ENCODE data around the gene DAGLA. TPM values are rescaled to one million over a fixed set of nuclear protein-coding genes. Genes with fewer than 3 reads are reported as not detected.

The DAGLA gene
- total and polyA plus RNA-seq, 2 of the 13 experiments (the other 11 are each of a cell fraction or from before 2014, with no cell fraction given) = 2.6 to 3.9 TPM

DNA sequence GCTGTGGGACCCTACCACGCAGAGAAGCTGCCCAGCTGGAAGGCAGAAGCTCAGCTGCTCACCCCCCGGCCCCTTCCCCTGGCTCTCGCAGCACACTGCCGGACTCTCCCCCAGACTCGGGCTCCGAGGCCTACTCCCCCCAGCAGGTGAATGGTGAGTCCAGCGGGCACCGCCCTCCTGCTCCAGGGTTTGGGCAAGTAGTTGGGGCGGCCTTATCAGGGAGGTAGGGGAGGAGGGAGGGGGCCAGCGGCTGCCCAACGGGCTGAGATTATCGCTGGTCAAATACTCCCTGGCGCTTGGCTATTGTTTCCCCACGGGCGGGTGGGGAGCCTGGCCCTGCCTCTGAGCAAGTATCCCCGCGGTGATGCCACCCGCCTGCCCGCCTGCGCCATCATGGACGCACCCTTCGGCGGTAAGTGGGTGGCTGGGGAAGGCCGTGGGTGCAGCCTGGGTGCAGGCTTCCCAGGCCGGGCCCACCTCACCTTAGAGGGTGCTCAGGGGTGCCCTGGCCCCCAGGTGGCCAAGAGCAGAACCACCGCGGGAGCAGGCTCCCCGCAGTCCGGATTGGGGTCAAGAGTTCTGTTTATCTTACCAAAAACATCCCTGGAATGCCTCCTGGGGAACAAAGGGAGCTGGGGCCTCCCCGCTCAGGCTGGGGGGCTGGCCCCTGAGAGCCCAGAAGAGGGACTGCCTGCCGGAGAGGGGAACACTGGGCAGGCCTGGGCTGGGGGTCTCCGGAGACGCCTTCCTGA, 89.2 kb downstream of the DAGLA start (continued):
- TF ChIP-seq, protein P1, sequence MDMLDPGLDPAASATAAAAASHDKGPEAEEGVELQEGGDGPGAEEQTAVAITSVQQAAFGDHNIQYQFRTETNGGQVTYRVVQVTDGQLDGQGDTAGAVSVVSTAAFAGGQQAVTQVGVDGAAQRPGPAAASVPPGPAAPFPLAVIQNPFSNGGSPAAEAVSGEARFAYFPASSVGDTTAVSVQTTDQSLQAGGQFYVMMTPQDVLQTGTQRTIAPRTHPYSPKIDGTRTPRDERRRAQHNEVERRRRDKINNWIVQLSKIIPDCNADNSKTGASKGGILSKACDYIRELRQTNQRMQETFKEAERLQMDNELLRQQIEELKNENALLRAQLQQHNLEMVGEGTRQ (IDR thresholded peaks at IDR 0.05; ENCODE audit: low read depth, low read length) = no peak
- TF ChIP-seq, protein P1 (CRISPR knock-in tag; IDR thresholded peaks at IDR 0.05; ENCODE audit: borderline replicate concordance) = no peak
- TF ChIP-seq, protein P2, sequence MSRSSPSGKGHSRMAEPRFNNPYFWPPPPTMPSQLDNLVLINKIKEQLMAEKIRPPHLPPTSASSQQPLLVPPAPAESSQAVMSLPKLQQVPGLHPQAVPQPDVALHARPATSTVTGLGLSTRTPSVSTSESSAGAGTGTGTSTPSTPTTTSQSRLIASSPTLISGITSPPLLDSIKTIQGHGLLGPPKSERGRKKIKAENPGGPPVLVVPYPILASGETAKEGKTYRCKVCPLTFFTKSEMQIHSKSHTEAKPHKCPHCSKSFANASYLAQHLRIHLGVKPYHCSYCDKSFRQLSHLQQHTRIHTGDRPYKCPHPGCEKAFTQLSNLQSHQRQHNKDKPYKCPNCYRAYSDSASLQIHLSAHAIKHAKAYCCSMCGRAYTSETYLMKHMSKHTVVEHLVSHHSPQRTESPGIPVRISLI (CRISPR knock-in tag; IDR thresholded peaks at IDR 0.05; ENCODE audit: borderline replicate concordance) = 0 out of 2 replicates have a peak, but pooled peaks have one; percentile 6
- TF ChIP-seq FOXO1 (CRISPR knock-in tag; IDR thresholded peaks at IDR 0.05) (peak; percentile 69; the same call in 1 of the 2 replicates), TOPORS (CRISPR knock-in tag; IDR thresholded peaks at IDR 0.05) (no peak), NFYB (CRISPR knock-in tag; IDR thresholded peaks at IDR 0.05) (no peak), ATF7-NPFF (CRISPR knock-in tag; IDR thresholded peaks at IDR 0.05; ENCODE audit: low read depth) (0 out of 2 replicates have a peak, but pooled peaks have one; percentile 58), ARID2 (CRISPR knock-in tag; IDR thresholded peaks at IDR 0.05; ENCODE audit: borderline replicate concordance) (no peak), AGO1 (IDR thresholded peaks at IDR 0.05; ENCODE audit: low read depth, low read length, poor library complexity, severe bottlenecking) (no peak), ZNF652 (CRISPR knock-in tag; IDR thresholded peaks at IDR 0.05; ENCODE audit: borderline replicate concordance, low read depth) (no peak), SOX5 (CRISPR knock-in tag; IDR thresholded peaks at IDR 0.05; ENCODE audit: borderline replicate concordance) (peak; percentile 94), ZNF138 (CRISPR knock-in tag; IDR thresholded peaks at IDR 0.05; ENCODE audit: low read depth) (no peak)
- TF ChIP-seq, protein P3, sequence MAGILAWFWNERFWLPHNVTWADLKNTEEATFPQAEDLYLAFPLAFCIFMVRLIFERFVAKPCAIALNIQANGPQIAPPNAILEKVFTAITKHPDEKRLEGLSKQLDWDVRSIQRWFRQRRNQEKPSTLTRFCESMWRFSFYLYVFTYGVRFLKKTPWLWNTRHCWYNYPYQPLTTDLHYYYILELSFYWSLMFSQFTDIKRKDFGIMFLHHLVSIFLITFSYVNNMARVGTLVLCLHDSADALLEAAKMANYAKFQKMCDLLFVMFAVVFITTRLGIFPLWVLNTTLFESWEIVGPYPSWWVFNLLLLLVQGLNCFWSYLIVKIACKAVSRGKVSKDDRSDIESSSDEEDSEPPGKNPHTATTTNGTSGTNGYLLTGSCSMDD (CRISPR knock-in tag; IDR thresholded peaks at IDR 0.05) = no peak
- TF ChIP-seq, protein P4, sequence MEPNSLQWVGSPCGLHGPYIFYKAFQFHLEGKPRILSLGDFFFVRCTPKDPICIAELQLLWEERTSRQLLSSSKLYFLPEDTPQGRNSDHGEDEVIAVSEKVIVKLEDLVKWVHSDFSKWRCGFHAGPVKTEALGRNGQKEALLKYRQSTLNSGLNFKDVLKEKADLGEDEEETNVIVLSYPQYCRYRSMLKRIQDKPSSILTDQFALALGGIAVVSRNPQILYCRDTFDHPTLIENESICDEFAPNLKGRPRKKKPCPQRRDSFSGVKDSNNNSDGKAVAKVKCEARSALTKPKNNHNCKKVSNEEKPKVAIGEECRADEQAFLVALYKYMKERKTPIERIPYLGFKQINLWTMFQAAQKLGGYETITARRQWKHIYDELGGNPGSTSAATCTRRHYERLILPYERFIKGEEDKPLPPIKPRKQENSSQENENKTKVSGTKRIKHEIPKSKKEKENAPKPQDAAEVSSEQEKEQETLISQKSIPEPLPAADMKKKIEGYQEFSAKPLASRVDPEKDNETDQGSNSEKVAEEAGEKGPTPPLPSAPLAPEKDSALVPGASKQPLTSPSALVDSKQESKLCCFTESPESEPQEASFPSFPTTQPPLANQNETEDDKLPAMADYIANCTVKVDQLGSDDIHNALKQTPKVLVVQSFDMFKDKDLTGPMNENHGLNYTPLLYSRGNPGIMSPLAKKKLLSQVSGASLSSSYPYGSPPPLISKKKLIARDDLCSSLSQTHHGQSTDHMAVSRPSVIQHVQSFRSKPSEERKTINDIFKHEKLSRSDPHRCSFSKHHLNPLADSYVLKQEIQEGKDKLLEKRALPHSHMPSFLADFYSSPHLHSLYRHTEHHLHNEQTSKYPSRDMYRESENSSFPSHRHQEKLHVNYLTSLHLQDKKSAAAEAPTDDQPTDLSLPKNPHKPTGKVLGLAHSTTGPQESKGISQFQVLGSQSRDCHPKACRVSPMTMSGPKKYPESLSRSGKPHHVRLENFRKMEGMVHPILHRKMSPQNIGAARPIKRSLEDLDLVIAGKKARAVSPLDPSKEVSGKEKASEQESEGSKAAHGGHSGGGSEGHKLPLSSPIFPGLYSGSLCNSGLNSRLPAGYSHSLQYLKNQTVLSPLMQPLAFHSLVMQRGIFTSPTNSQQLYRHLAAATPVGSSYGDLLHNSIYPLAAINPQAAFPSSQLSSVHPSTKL (CRISPR knock-in tag; IDR thresholded peaks at IDR 0.05) = peak; percentile 63
- TF ChIP-seq, protein P5, sequence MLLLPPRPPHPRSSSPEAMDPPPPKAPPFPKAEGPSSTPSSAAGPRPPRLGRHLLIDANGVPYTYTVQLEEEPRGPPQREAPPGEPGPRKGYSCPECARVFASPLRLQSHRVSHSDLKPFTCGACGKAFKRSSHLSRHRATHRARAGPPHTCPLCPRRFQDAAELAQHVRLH (CRISPR knock-in tag; IDR thresholded peaks at IDR 0.05; ENCODE audit: borderline replicate concordance, low read depth) = no peak
- TF ChIP-seq, protein P6, sequence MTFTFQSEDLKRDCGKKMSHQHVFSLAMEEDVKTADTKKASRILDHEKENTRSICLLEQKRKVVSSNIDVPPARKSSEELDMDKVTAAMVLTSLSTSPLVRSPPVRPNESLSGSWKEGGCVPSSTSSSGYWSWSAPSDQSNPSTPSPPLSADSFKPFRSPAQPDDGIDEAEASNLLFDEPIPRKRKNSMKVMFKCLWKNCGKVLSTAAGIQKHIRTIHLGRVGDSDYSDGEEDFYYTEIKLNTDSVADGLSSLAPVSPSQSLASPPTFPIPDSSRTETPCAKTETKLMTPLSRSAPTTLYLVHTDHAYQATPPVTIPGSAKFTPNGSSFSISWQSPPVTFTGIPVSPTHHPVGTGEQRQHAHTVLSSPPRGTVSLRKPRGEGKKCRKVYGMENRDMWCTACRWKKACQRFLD (CRISPR knock-in tag; IDR thresholded peaks at IDR 0.05; ENCODE audit: borderline replicate concordance) = 0 out of 2 replicates have a peak, but pooled peaks have one; percentile 32
